ENCODE data around the gene AOC3. TPM values are rescaled to one million over a fixed set of nuclear protein-coding genes. Genes with fewer than 3 reads are reported as not detected.
"Not testable (repeated sequence)": the region's sequence is repeated elsewhere in the genome, so short reads cannot be mapped to it uniquely, and the experiment has no call there.

The AOC3 gene
- total and polyA plus RNA-seq, 2 of the 8 experiments (the other 6 are each of a cell fraction or from before 2014, with no cell fraction given), result 2.5 to 2.7 TPM

DNA sequence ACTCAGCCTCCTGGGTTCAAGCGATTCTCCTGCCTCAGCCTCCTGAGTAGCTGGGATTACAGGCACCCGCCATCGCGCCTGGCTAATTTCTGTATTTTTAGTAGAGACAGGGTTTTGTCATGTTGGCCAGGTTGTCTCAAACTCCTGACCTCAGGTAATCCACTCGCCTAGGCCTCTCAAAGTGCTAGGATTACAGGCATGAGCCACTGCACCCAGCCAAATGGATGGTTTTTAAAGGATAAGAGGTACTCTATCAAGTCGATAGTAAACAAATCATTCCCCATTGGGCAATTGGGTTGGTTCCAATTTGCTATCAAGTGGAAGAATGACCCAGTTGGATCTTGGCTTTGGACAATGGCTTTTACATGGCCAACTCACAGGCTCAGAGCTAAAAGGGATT lies 30.7 kb downstream of the AOC3 start:
- CTCF ChIA-PET (ENCODE audit: partially characterized antibody), result interaction anchor here (0.7 to 2.3 kb wide), 10 partner anchors 9 to 1168 kb away, joined by 3 to 7 read pairs (median 3); no protein-coding TSS in a partner anchor
- H2AFZ ChIP-seq (ENCODE audit: low read length); FAIRE-seq: not testable (repeated sequence)

More for the DNA sequence above, 30.7 kb downstream of the AOC3 start:
- H3K9ac ChIP-seq (replicated peaks in 1 of 4; ENCODE audit: extremely low read depth in 1 of 4, low read depth in 3 of 4, low read length in 3 of 4); H3K27me3 ChIP-seq (replicated peaks in 1 of 4; ENCODE audit: control insufficient read depth in 3 of 4, extremely low read depth in 1 of 4, insufficient read depth in 3 of 4, low read length in 3 of 4); H3K79me2 ChIP-seq (ENCODE audit: control insufficient read depth in 1 of 2, insufficient read depth in 2 of 2, low read length in 2 of 2); H3K36me3 ChIP-seq (ENCODE audit: control insufficient read depth in 2 of 4, insufficient read depth in 4 of 4, low read length in 3 of 4); H3K4me1 ChIP-seq (replicated peaks in 1 of 4; ENCODE audit: control insufficient read depth in 3 of 4, insufficient read depth in 4 of 4, low read length in 3 of 4); H3K18ac ChIP-seq (ENCODE audit: extremely low read depth, low read length); H2AK5ac ChIP-seq (ENCODE audit: low read depth, low read length); H3K4ac ChIP-seq (replicated peaks; ENCODE audit: insufficient read length, low read depth, low read length); H2BK120ac ChIP-seq (replicated peaks; ENCODE audit: low read depth, low read length); H4K8ac ChIP-seq (ENCODE audit: extremely low read depth, insufficient read depth, low read length); H2BK15ac ChIP-seq (ENCODE audit: low read length); H2BK12ac ChIP-seq (ENCODE audit: low read depth, low read length); H3K9me3 ChIP-seq (ENCODE audit: insufficient read depth in 2 of 2, low read depth in 1 of 2, low read length in 1 of 2); H4K91ac ChIP-seq (replicated peaks; ENCODE audit: insufficient read length, low read length); H3K4me2 ChIP-seq (ENCODE audit: insufficient read depth in 1 of 2, low read depth in 2 of 2, low read length in 2 of 2); H4K5ac ChIP-seq (ENCODE audit: insufficient read length, low read depth, low read length); H4K20me1 ChIP-seq (replicated peaks in 1 of 2; ENCODE audit: control insufficient read depth in 1 of 2, insufficient read depth in 2 of 2, low read length in 2 of 2); H3K27ac ChIP-seq (ENCODE audit: low read depth, low read length); H3K14ac ChIP-seq (ENCODE audit: insufficient read length); H3K79me1 ChIP-seq (ENCODE audit: low read depth, low read length); H3K23me2 ChIP-seq (ENCODE audit: low read depth, low read length); H3K23ac ChIP-seq (ENCODE audit: insufficient read length); DNase-seq (ENCODE audit: low read depth in 1 of 2, low spot score in 2 of 2); H2BK20ac ChIP-seq (ENCODE audit: low read length); H3K4me3 ChIP-seq (ENCODE audit: extremely low read depth in 1 of 4, insufficient read depth in 2 of 4, low read depth in 3 of 4, low read length in 4 of 4); H3K56ac ChIP-seq (replicated peaks; ENCODE audit: insufficient read length, low read depth, low read length); H2BK5ac ChIP-seq (ENCODE audit: low read depth, low read length): not testable (repeated sequence)
- 91% methylated on average over 6 of the region's 6 CpGs; no CpG with 5 or more reads in 1 of the 2 experiments for WGBS, 2 experiments (ENCODE audit: extremely low coverage in 1 of 2, insufficient coverage in 1 of 2, insufficient read length in 1 of 2, insufficient replicate concordance in 2 of 2, low coverage in 1 of 2, low lambda C conversion rate in 2 of 2, missing lambda C conversion rate in 1 of 2)
- POLR2A ChIA-PET (ENCODE audit: partially characterized antibody), result interaction anchor here (0.7 kb wide), 1 partner anchor 28 kb away, joined by 3 read pairs; no protein-coding TSS in a partner anchor

Data from H1 (cell line).